Fibroblast of skin of back (primary cell): ENCODE data around the gene SLC19A1.
"Not testable (repeated sequence)": the region's sequence is repeated elsewhere in the genome, so short reads cannot be mapped to it uniquely, and the experiment has no call there.

Source experiments
- DNase-seq: peaks from one replicate; pipeline ENCODE4 v3.0.0-alpha.2; 2013

Gene SLC19A1

GRCh38 chr21:45504516-45505415 is 37.5 kb downstream of the SLC19A1 start:
- no peak for DNase-seq

- no peak for DNase-seq
Measured at GRCh38 chr21:45504021-45504515, 38.2 kb downstream of the SLC19A1 start.

GRCh38 chr21:45503226-45503625 is 39.0 kb downstream of the SLC19A1 start:
- not testable (repeated sequence) for DNase-seq

- DNase-seq, result no peak
Measured at GRCh38 chr21:45502600-45502999, 39.6 kb downstream of the SLC19A1 start.

- no peak for DNase-seq
Measured at GRCh38 chr21:45502006-45502345, 40.3 kb downstream of the SLC19A1 start.

GRCh38 chr21:45501081-45502005 is 40.9 kb downstream of the SLC19A1 start:
- not testable (repeated sequence) for DNase-seq

- no peak for DNase-seq
Measured at GRCh38 chr21:45499970-45500577, 42.2 kb downstream of the SLC19A1 start.

- no peak for DNase-seq
Measured at GRCh38 chr21:45499201-45499750, 43.0 kb downstream of the SLC19A1 start.

GRCh38 chr21:45498646-45499000 is 43.6 kb downstream of the SLC19A1 start:
- no peak for DNase-seq

- no peak for DNase-seq
Measured at GRCh38 chr21:45497846-45498645, 44.2 kb downstream of the SLC19A1 start.

GRCh38 chr21:45496968-45497845 is 45.0 kb downstream of the SLC19A1 start:
- DNase-seq, result no peak

- DNase-seq, result no peak
Measured at GRCh38 chr21:45496151-45496967, 45.9 kb downstream of the SLC19A1 start.

- no peak for DNase-seq
Measured at GRCh38 chr21:45494851-45495680, 47.2 kb downstream of the SLC19A1 start.

- DNase-seq, result no peak
Measured at GRCh38 chr21:45494135-45494850, 47.9 kb downstream of the SLC19A1 start.

- DNase-seq, result no peak
Measured at GRCh38 chr21:45493401-45494001, 48.7 kb downstream of the SLC19A1 start.

- DNase-seq, result no peak
Measured at GRCh38 chr21:45492765-45493164, 49.5 kb downstream of the SLC19A1 start.

- DNase-seq, result no peak
Measured at GRCh38 chr21:45491623-45492022, 50.6 kb downstream of the SLC19A1 start.

GRCh38 chr21:45491056-45491455 is 51.2 kb downstream of the SLC19A1 start:
- no peak for DNase-seq
